Amniotic stem cell (primary cell): ENCODE measurements around the gene SLCO1C1.
"Not testable (repeated sequence)": the region's sequence is repeated elsewhere in the genome, so short reads cannot be mapped to it uniquely, and the experiment has no call there.

ENCODE experiments used
- DNase-seq: peaks from one replicate; lab custom pipeline; 2025; lab: John Stamatoyannopoulos, UW

Gene SLCO1C1, protein sequence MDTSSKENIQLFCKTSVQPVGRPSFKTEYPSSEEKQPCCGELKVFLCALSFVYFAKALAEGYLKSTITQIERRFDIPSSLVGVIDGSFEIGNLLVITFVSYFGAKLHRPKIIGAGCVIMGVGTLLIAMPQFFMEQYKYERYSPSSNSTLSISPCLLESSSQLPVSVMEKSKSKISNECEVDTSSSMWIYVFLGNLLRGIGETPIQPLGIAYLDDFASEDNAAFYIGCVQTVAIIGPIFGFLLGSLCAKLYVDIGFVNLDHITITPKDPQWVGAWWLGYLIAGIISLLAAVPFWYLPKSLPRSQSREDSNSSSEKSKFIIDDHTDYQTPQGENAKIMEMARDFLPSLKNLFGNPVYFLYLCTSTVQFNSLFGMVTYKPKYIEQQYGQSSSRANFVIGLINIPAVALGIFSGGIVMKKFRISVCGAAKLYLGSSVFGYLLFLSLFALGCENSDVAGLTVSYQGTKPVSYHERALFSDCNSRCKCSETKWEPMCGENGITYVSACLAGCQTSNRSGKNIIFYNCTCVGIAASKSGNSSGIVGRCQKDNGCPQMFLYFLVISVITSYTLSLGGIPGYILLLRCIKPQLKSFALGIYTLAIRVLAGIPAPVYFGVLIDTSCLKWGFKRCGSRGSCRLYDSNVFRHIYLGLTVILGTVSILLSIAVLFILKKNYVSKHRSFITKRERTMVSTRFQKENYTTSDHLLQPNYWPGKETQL

DNA sequence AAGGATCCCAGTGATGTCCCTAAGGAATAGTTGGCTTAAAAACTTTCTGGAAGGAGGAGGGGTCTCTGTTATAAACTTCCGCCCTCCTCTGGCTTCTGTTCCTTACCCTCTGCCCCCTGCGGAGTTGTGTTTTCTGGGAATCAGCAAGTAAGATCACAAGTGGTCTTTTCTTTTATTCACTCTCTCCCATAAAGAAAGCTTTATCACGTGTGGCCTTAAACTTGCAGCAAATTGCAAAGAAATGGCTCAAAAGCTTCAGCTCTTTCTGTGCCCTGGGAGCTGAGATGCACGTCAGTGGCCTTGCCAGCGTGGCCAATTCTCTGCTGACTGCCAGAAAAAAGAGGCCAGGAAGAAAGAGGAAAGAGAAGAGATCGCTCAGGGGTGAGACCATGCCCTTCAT, at the start of gene SLCO1C1:
Gene SLCO1C1, plus strand, starts transcription at position 101 of the 400 bp plus-strand sequence. CDS start 4,245 bp downstream, outside the sequence.
- no peak for DNase-seq

DNA sequence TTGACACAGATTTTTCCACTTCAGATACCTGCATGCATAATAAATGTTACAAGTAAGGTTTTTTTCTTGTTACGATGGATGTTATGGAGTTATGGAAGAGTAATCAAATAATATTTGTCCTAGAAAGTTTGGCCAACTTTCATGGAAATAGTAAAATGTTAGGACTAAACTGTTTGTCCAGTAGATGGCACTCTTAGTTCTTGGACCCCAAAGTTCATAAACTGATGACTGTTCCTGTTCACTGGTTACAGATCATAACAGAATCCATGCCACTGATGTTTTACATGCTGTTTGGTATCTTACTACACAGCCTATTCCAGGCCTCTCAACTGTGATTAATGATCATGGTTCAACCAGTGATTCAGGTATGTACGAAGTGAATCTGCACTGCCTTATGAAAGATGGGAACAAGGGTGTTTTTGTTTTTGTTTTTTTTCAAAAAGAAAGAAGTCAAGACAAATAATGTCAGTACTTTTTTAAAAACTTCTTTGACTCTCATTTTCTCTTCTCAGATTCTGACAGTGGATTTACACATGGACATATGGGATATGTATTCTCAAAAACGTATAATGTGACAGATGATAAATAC, 48.8 kb upstream of the SLCO1C1 start:
- peak; percentile 41 for DNase-seq

DNA sequence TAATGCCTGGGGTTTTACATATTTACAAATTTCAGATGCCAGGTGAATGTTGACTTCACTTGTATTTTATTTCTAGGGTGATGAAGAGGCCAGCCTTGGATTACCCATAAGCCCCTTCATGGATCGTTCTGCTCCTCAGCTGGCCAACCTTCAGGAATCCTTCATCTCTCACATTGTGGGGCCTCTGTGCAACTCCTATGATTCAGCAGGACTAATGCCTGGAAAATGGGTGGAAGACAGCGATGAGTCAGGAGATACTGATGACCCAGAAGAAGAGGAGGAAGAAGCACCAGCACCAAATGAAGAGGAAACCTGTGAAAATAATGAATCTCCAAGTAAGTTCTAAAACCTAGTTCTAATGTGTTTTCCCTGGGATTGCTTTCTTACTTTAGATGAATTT, 41.3 kb upstream of the SLCO1C1 start:
- DNase-seq = no peak

DNA sequence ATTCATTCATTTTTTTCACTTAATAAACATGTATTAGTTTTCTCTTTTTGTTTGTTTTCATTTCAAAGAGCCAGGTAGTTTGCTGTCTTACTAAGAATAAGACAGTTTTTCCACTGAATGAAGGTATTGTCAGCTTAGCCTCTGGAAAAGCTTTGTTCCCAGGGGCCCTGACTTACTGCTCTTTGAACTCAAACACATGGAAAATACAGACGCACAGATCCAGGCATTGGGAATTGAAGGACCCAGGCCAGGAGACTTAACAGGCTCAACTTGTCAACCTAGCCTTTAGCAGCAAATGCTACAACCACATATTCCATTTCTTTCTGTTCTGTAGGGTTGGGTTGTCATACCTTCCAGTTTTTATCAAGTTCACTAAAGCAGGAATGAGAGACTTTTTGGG, 38.5 kb upstream of the SLCO1C1 start:
- no peak for DNase-seq

DNA sequence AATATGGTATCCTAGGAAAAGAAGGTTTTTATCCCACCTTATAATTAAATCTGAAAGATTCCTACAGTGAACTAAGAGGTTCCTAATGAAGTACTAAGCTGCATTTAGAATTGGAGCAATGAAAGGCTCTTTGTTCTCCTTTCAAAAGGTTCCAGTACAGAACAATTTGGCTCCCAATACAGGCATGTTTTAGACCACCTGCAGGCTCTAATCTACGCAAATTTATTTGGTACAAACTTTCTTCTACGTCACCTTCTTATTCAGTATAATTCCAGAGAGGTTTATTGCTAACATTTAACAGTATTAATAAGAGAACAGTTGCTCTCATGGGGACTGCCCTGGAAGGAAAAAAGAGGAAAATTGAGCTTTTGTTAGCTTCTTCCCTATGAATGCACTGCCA, 37.6 kb upstream of the SLCO1C1 start:
- no peak for DNase-seq

DNA sequence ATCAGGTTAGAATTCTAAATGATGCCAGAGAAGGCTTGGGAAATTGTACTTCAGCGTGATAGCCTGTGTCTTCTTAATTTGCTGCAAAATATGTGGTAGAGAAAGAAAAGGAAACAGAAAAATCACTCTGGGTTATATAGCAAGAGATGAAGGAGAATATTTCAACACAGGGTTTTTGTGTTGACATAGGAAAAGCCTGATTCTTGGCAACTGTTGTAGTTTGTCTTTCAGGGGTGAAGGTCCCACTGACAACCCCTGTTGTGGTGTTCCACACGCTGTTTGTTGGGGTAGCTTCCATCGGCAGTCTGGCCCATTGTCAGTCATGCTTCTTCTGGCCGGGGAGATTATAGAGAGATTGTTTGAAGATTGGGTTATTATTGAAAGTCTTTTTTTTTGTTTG, 13.8 kb upstream of the SLCO1C1 start:
- no peak for DNase-seq

DNA sequence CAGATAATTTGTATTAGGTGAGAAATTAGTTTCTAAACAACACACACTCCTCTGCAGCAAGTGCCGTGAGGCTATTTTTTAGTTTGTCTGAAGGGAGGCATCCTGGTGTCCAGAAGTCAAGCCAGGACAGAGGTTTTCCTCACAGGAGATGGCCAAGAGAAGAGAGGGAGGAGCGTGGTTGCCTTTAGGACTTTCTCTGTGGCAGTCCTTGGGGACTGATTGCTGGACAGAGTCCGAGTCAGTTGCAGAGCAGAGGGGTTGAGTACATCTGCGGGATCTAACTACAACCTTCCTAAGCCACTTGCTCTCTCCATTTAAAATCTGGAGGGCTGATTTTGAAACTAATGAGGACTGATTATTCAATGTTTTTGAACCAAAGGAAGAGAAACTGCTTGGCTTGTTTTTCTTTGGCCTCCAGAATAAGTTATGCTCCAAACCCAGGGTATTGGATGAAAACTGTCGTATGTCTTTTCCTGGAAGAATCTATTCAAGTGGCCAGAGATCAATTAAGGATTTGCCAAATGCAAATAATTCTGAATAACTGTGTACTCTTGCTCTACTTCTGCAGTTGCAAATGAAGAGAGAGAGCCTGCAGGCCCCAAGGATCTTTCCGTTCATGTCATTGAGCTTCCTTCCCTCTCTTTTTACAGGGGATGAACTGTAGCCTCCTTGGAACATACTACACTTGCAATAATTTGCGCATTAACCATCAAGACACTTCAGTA, 1.2 kb downstream of the SLCO1C1 start:
- no peak for DNase-seq

DNA sequence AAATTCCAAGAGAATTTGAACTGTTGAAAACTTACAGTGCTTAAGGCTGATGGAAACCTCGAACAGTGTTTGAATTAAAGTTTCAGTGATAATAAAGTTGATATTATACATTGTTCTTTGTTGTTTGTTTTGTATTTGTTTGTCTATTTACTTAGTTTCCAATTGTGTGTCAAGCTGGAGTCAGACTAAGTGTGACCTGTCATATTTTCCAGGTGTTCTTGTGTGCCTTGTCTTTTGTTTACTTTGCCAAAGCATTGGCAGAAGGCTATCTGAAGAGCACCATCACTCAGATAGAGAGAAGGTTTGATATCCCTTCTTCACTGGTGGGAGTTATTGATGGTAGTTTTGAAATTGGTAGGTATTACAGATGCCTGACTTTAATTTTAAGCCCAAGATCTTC, 6.0 kb downstream of the SLCO1C1 start:
- DNase-seq = no peak

DNA sequence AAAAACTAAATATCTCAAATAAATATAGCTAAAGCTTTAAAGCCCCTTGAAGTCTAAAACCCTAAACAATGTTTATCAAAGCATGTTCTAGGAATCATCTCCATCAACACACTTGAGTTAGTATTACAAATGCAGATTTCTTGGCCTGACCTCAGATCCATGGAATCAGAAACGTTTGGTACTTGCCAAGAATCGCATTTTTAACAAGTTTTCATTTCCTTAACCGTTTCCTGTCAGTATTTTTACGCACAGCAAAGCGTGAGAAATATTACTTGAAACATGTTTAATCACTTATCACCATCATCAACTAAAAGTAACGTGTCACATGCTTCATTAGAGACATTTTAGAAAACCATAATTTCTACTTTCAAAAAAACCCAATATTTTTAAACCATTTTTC, 9.7 kb downstream of the SLCO1C1 start:
- no peak for DNase-seq

DNA sequence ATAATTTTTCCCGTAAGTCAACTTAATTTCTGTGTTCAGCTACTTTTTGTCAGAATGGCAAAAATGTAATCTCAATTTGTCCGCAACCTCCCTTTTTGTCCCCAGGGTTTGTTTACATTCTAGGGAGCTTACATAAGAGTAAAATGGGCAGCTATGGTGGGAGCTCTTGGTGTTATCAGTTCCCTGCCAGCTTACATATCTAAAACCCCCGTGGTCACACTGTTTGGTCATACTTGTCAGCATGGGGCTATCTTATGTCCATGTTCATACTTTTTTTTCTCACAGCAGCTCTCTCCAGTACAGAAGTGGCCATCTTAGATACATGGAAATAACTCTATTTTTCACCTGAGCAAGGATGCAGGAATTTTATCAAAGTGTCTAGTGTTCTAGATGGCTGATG, 16.7 kb downstream of the SLCO1C1 start:
- DNase-seq = no peak

DNA sequence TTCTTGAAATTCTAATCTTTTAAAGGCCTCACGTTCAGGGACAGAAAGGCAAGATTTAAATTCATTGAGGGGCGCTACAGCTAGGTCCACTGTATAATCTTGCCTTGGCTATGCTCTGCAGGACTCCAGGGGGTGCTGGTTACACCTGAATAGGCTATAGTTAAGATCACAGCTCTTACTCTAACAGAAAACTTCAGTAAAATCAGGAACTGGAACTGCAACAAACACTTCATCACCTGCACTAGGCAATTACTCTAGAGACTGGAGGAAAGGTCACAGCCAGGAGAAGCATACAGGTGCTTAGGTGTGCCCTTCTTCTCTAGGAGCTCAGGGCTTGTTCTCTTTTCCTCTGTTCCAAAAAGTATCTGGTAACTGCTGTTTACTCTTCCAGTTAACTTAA, 20.9 kb downstream of the SLCO1C1 start:
- no peak for DNase-seq

DNA sequence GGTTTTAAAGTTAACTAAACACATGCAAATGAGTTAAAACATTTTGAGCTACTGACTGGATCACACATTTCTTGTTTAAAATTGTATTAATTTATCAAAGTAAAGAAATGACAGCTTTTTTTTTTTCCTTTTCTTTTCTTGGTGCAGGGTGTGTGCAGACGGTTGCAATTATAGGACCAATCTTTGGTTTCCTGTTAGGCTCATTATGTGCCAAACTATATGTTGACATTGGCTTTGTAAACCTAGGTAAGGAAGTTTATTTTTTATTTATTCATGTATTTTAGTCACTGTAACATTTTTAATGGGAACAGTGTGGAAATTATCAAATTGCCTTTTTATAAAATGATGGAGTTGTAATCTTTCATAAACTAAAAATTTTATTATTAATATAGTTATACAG, 21.9 kb downstream of the SLCO1C1 start:
- DNase-seq = no peak

DNA sequence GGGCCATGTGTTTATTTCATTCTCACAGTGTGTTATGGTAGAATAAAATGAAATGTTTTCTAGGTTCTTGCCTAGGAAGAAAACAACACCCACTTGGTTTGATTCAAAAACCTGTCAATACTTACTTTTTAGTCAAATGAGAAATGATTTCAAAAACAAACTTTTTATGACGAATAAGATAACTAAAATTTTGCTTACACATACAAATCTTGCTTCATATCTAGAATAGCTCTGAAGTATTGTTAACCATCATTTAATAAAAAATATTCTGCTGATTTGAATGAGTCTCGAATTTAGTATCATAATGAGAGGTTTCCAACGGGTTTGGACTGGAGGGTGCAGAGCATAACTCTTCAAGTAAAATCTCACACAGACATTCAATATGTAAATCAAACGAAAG, 23.2 kb downstream of the SLCO1C1 start:
- DNase-seq = no peak

DNA sequence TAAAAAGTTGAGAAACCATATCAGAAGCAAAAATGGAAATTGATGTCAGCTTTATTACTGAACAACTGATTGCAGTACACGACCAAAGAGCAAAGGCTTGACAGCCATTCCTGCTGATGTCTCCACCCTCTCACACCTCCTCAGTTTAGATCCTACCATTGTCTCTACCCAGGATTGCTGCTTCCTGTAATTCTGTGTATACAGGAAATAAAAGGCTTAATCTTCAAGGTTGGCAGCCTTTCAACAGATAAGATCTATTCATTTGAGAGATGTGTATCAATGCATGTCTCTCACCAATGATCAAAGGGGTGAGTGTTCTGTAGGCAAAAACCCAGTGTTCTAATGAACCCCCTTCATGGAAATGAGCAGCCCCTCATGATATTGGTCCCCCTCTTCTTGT, 27.0 kb downstream of the SLCO1C1 start:
- no peak for DNase-seq

DNA sequence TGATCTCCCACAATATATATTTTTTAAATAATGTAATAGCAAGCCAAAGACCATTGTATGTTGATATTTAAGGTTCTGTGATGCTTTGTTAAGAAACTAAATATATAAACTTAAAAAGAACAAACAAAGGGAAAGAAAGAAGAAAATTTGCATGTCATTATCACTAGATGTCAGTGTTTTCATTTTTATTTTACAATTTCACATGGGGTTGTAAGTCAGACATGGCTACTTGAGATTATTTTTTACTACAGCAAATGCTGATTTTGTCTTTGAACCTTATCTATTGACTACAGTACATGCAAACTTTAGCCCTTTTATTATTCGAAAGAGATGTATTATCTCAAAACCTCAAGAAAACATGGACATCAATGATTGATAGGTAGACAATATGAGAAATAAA, 36.1 kb downstream of the SLCO1C1 start:
- DNase-seq = no peak

DNA sequence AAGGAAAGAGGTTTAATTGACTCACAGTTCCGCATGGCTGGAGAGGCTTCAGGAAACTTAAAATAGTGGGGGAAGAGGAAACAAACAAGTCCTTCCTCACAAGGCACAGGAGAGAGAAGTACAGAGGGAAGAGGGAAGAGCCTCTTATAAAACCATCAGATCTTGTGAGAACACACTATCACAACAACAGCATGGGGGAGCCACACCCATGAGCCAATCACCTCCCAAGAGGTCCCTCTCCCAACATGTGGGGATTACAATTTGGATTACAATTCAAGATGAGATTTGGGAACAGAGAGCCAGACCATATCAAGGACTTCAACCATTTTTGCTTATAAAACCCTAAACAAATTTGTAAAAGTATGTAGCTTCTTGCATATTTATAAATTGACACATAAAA, 45.8 kb downstream of the SLCO1C1 start:
- DNase-seq = no peak

DNA sequence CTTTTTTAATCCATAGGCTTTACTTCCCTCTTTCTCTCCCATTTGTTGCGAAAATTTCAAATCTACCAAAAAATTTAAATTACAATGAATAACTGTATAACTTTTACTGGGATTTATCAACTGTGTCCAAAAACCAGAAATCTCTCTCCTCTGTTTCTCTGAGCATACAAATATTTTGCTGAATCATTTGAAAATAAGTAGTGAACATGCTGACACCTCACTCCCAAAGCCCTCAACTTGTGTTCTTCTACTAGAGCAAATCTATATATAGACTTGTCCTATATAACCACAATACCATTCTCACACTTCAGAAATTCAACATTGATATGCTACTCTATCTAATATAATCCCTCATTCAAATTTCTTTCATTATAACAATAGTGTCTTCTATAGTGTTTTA, 53.1 kb downstream of the SLCO1C1 start:
- DNase-seq = no peak

DNA sequence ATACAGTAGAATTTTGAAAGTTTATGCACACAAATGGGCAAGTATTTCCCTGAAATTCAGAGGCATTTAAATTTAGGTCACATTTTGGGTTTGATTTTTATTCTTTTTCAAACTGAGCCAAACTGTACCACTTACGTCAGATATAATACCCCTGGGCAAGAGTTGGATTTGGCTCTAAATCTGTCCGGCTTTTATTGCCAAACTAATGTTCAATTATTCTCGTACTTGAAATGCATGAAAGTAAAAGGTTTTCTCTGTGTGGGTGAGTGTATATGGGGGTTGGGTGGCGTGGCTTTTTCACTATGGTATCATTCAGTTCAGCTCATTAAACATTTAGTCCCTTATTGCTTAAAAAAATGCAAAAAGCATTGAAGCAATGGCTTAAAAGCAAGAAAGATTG, 55.9 kb downstream of the SLCO1C1 start:
- no peak for DNase-seq

DNA sequence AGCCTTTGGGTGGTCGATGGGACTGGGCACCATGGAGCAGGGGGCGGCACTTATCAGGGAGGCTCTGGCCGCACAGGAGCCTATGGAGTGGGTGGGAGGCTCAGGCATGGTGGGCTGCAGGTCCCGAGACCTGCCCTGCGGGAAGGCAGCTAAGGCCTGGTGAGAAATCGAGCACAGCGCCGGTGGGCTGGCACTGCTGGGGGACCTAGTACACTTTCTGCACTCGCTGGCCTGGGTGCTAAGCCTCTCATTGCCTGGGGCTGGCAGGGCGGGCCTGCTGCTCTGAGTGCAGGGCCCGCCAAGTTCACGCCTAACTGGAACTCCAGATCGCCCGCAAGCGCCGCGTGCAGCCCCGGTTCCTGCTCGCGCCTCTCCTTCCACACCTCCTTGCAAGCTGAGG, 82.3 kb downstream of the SLCO1C1 start:
- no peak for DNase-seq

DNA sequence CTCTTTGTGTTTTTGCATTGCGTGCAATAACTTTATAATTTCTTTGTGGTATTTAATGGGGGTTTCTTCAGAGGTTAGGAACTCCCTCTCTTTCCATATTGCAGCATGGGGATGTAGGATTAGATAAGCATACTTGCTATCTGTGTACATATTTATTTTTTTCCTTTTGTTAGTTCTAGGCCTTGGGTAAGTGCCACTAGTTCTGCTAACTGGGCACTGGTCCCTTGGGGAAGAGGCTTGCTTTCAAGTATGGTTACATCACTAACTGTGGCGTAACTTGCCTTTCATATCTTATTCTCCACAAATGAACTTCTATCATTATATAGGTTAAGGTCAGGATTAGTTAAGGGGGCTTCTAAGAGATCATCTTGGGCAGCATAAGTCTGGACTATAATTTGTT, 83.8 kb downstream of the SLCO1C1 start:
- DNase-seq = no peak

DNA sequence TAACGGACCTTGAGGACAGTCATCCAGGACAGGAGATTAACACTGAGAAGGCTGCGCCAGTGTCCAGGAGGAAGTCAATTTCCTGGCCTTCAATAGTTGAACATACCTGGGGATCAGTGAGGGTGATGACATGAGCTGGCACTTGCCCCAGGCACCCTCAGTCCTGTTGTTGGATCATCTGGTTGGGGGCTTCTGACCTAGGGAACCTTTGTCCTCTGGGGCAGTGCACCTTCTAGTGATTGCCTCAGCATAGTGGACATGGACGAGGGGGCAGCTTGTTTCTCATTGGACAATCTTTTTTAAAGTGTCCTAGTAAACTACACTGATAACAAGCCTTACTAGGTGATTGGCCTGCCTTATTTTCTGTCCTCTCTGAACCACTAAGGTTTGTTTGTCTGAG, 84.8 kb downstream of the SLCO1C1 start:
- DNase-seq = not testable (repeated sequence)

DNA sequence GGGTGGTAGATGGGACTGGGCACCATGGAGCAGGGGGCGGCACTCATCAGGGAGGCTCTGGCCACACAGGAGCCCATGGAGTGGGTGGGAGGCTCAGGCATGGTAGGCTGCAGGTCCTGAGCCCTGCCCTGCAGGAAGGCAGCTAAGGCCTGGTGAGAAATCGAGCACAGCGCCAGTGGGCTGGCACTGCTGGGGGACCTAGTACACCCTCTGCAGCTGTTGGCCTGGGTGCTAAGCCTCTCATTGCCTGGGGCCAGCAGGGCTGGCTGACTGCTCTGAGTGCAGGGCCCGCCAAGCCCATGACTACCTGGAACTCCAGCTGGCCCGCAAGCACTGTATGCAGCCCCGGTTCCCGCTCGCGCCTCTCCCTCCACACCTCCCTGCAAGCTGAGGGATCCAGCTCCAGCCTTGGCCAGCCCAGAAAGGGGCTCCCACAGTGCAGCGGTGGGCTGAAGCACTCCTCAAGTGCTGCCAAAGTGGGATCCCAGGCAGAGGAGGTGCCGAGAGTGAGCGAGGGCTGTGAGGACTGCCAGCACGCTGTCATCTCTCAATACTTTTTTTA, 88.7 kb downstream of the SLCO1C1 start:
- not testable (repeated sequence) for DNase-seq
